Measurements from ENCODE around the gene OTUD7B. TPM values are rescaled to one million over a fixed set of nuclear protein-coding genes. Genes with fewer than 3 reads are reported as not detected.

Gene OTUD7B
- total and polyA plus RNA-seq, 2 donors (not counting 1 experiment from before 2014, with no cell fraction given), result 0.40 to 3.3 TPM

DNA sequence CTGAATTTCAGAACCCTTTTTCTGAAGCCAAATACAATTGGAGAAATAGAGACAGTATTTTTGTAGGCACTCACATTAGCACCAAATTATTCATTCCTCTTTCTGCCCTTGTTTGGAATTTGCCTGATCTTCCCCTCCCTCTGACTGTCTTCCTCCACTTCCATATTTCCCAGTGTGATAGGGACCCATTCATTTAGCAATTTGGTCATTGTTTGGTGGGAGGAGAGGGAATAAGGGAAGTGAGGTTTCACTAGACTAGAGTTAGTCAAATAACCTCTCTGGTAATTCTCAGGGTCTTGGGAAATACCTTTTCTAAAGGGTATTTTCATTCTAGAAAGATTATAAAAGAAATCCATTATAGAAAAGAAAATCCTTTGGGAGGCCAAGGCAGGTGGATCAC lies 42.9 kb downstream of the OTUD7B start:
- intact Hi-C loops (cut with micrococcal nuclease), result no loop called here
- H3K4me1 Mint-ChIP-seq, result no peaks in the 10 kb centered on the region
- no peaks in the 10 kb centered on the region for H3K36me3 ChIP-seq (replicated peaks in 1 of 2; ENCODE audit: control extremely low read depth in 1 of 2, control insufficient read depth in 1 of 2, extremely low read depth in 1 of 2, insufficient read depth in 2 of 2, low read length in 1 of 2)
- no peak for TF ChIP-seq EZH2 (IDR thresholded peaks at IDR 0.05; ENCODE audit: borderline replicate concordance, insufficient read depth, low read depth, low read length, poor library complexity, severe bottlenecking)
- TF ChIP-seq, protein P1, sequence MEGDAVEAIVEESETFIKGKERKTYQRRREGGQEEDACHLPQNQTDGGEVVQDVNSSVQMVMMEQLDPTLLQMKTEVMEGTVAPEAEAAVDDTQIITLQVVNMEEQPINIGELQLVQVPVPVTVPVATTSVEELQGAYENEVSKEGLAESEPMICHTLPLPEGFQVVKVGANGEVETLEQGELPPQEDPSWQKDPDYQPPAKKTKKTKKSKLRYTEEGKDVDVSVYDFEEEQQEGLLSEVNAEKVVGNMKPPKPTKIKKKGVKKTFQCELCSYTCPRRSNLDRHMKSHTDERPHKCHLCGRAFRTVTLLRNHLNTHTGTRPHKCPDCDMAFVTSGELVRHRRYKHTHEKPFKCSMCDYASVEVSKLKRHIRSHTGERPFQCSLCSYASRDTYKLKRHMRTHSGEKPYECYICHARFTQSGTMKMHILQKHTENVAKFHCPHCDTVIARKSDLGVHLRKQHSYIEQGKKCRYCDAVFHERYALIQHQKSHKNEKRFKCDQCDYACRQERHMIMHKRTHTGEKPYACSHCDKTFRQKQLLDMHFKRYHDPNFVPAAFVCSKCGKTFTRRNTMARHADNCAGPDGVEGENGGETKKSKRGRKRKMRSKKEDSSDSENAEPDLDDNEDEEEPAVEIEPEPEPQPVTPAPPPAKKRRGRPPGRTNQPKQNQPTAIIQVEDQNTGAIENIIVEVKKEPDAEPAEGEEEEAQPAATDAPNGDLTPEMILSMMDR (IDR thresholded peaks at IDR 0.05), result no peak
- H3K27me3 Mint-ChIP-seq, result no peaks in the 10 kb centered on the region
- no peak overlapping the region for H3K27ac ChIP-seq (ENCODE audit: low read length in 2 of 2)
- no peak overlapping the region for H3K4me2 ChIP-seq (replicated peaks; ENCODE audit: low read depth, low read length, poor library complexity, severe bottlenecking)
- ATAC-seq (ENCODE audit: low read depth) (no peak), DNase-seq (no peak)
- H3K4me1 ChIP-seq (ENCODE audit: control insufficient read depth in 2 of 2, insufficient read depth in 2 of 2, low read length in 2 of 2), result no peaks in the 10 kb centered on the region
- H3K79me2 ChIP-seq (ENCODE audit: control insufficient read depth, insufficient read depth, low read length), result no peaks in the 10 kb centered on the region
- no peaks in the 10 kb centered on the region for H3K27me3 ChIP-seq (replicated peaks in 1 of 4; ENCODE audit: control extremely low read depth in 1 of 4, control insufficient read depth in 3 of 4, insufficient read depth in 4 of 4, low read length in 3 of 4)
- no peak overlapping the region for H3K9ac ChIP-seq (ENCODE audit: low read length)
- H2AFZ ChIP-seq (ENCODE audit: insufficient read depth, low read depth, low read length, poor library complexity, severe bottlenecking), result no peak overlapping the region
- no peaks in the 10 kb centered on the region for H4K20me1 ChIP-seq (ENCODE audit: control insufficient read depth, insufficient read depth, low read length, poor library complexity, severe bottlenecking)
- no peak overlapping the region for H3K27ac Mint-ChIP-seq
- no peaks in the 10 kb centered on the region for H3K9me3 ChIP-seq (ENCODE audit: control extremely low read depth in 1 of 3, control insufficient read depth in 2 of 3, insufficient read depth in 1 of 3, low read length in 2 of 3)
- CTCF ChIA-PET, result interaction anchor here (0.7 to 4.5 kb wide), 4 partner anchors 201 to 220 kb away, joined by 3 to 21 read pairs (median 4); no protein-coding TSS in a partner anchor
- no peak overlapping the region for H3K4me3 ChIP-seq (ENCODE audit: control extremely low read depth in 1 of 5, extremely low read depth in 1 of 5, insufficient read depth in 1 of 5, low read depth in 2 of 5, low read length in 4 of 5)
- POLR2A ChIA-PET, result no interaction called here
- H3K4me3 Mint-ChIP-seq, result no peak overlapping the region
- H3K9me3 Mint-ChIP-seq (ENCODE audit: insufficient read depth), result no peaks in the 10 kb centered on the region

DNA sequence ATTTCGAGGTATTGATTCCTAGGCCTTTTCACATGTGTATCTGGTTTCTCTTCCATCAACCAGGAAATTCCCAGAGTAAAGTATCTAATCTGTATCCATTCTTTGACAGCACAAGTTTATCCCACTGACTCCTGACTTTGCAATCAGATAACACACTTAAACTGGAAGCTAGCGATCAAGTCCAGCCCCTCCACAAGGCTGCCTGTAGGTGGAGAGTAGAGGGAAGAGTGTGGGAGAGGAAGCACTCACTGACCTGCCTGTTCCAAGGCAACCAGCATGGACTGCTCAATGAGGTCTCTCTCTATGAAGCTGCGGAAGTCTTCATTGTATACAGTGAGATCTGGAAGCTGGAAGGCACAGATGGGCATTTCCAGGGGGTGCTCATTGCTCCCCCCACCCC lies 43.5 kb downstream of the OTUD7B start:
- ATAC-seq (ENCODE audit: low read depth) (no peak), DNase-seq (no peak)
- Histone ChIP-seq H2AFZ (ENCODE audit: insufficient read depth, low read depth, low read length, poor library complexity, severe bottlenecking) (no peak overlapping the region), H3K9me3 (ENCODE audit: control extremely low read depth in 1 of 3, control insufficient read depth in 2 of 3, insufficient read depth in 1 of 3, low read length in 2 of 3) (no peaks in the 10 kb centered on the region), H3K4me3 (ENCODE audit: control extremely low read depth in 1 of 5, extremely low read depth in 1 of 5, insufficient read depth in 1 of 5, low read depth in 2 of 5, low read length in 4 of 5) (no peak overlapping the region), H3K27me3 (replicated peaks in 1 of 4; ENCODE audit: control extremely low read depth in 1 of 4, control insufficient read depth in 3 of 4, insufficient read depth in 4 of 4, low read length in 3 of 4) (no peaks in the 10 kb centered on the region), H3K36me3 (replicated peaks in 1 of 2; ENCODE audit: control extremely low read depth in 1 of 2, control insufficient read depth in 1 of 2, extremely low read depth in 1 of 2, insufficient read depth in 2 of 2, low read length in 1 of 2) (no peaks in the 10 kb centered on the region), H3K4me1 (ENCODE audit: control insufficient read depth in 2 of 2, insufficient read depth in 2 of 2, low read length in 2 of 2) (peaks cover 4% of the 10 kb centered on the region in 2 donors), H4K20me1 (ENCODE audit: control insufficient read depth, insufficient read depth, low read length, poor library complexity, severe bottlenecking) (no peaks in the 10 kb centered on the region), H3K9ac (ENCODE audit: low read length) (no peak overlapping the region), H3K27ac (ENCODE audit: low read length in 2 of 2) (no peak overlapping the region), H3K79me2 (ENCODE audit: control insufficient read depth, insufficient read depth, low read length) (no peaks in the 10 kb centered on the region), H3K4me2 (replicated peaks; ENCODE audit: low read depth, low read length, poor library complexity, severe bottlenecking) (no peak overlapping the region)
- Mint-ChIP-seq H3K4me1 (peaks cover 3% of the 10 kb centered on the region), H3K4me3 (no peak overlapping the region), H3K27ac (no peak overlapping the region), H3K27me3 (no peaks in the 10 kb centered on the region), H3K9me3 (ENCODE audit: insufficient read depth) (no peaks in the 10 kb centered on the region)
- intact Hi-C loops (cut with micrococcal nuclease), result no loop called here
- CTCF ChIA-PET, result interaction anchor here (1.8 to 4.5 kb wide), 2 partner anchors 202 to 220 kb away, joined by 4 to 21 read pairs; no protein-coding TSS in a partner anchor
- POLR2A ChIA-PET, result no interaction called here
- no peak for TF ChIP-seq EZH2 (IDR thresholded peaks at IDR 0.05; ENCODE audit: borderline replicate concordance, insufficient read depth, low read depth, low read length, poor library complexity, severe bottlenecking)
- TF ChIP-seq, protein P1 (IDR thresholded peaks at IDR 0.05), result no peak
- WGBS (ENCODE audit: insufficient coverage), result 100% methylated on average over 1 of the region's 3 CpGs

All from B cell (primary cell).